ENCODE measurements around the gene SEC22C. TPM values are rescaled to one million over a fixed set of nuclear protein-coding genes. Genes with fewer than 3 reads are reported as not detected.
"Not testable (repeated sequence)": the region's sequence is repeated elsewhere in the genome, so short reads cannot be mapped to it uniquely, and the experiment has no call there.

SEC22C gene
- polyA plus RNA-seq, 3 donors: 15.3 to 28.4 (median 27.4) TPM

GRCh38 chr3:42600111-42600957 lies 18.6 kb upstream of the SEC22C start, which contains the start of gene NKTR:
TSS of gene NKTR (plus strand) at chr3:42600686. CDS start at chr3:42601007, 321 bp downstream.
- under 1% methylated on average over 75 of the region's 76 CpGs for WGBS (ENCODE audit: insufficient coverage)
- H3K36me3 Mint-ChIP-seq: peaks cover 15 to 19% of the 10 kb centered on the region in 2 donors
- DNase-seq: peak; percentile 87 to 90 (median 90)
- intact Hi-C loops (cut with micrococcal nuclease): loop anchor here in 1 of 2 donors (10.0 kb wide), 3 partner anchors 164 to 1024 kb away; partner anchors contain the start of genes ACKR2, ANO10 and HIGD1A
- Histone ChIP-seq H4K20me1 (ENCODE audit: insufficient read depth, low read length) (peaks cover 37% of the 10 kb centered on the region), H3K9ac (ENCODE audit: insufficient read depth, low read length, poor library complexity, severe bottlenecking) (peak within 1 kb of the TSS; percentile 89), H3K4me2 (replicated peaks; ENCODE audit: extremely low read depth, low read length, poor library complexity, severe bottlenecking) (peak within 1 kb of the TSS; percentile 79), H3K9me3 (replicated peaks in 1 of 2; ENCODE audit: control insufficient read depth in 1 of 2, insufficient read depth in 1 of 2, low read length in 2 of 2) (no peaks in the 10 kb centered on the region), H3K4me1 (ENCODE audit: control insufficient read depth in 1 of 2, insufficient read depth in 2 of 2, low read length in 2 of 2) (peaks cover 19 to 27% of the 10 kb centered on the region in 2 donors), H2AFZ (ENCODE audit: insufficient read depth, low read depth, low read length, poor library complexity, severe bottlenecking) (peak within 1 kb of the TSS; percentile 91), H3K4me3 (replicated peaks in 1 of 3; ENCODE audit: low read depth in 2 of 3, low read length in 3 of 3) (peak within 1 kb of the TSS; percentile 70 to 94 (median 91)), H3K79me2 (ENCODE audit: insufficient read depth, low read length) (peaks cover 46% of the 10 kb centered on the region), H3K27ac (ENCODE audit: low read depth in 1 of 2, low read length in 2 of 2) (peak within 1 kb of the TSS; percentile 90 to 91), H3K27me3 (ENCODE audit: control insufficient read depth in 2 of 2, insufficient read depth in 2 of 2, low read length in 2 of 2) (no peaks in the 10 kb centered on the region), H3K36me3 (replicated peaks in 1 of 2; ENCODE audit: control insufficient read depth in 1 of 2, insufficient read depth in 2 of 2, low read length in 2 of 2) (peaks cover 6 to 28% of the 10 kb centered on the region in 2 donors)
- peak; percentile 1 for TF ChIP-seq CTCF (IDR thresholded peaks at IDR 0.05)
- peaks cover 22% of the 10 kb centered on the region for H3K4me1 Mint-ChIP-seq
- peak within 1 kb of the TSS; percentile 88 to 98 for H3K4me3 Mint-ChIP-seq
- H3K27ac Mint-ChIP-seq: peak within 1 kb of the TSS; percentile 96 to 100 (median 99)
- H3K9me3 Mint-ChIP-seq: peaks cover 0 to 1% (median 0%) of the 10 kb centered on the region in 7 donors
- H3K27me3 Mint-ChIP-seq (ENCODE audit: low read depth in 3 of 3): peaks cover 0 to 3% (median 1%) of the 10 kb centered on the region in 3 donors

- Mint-ChIP-seq H3K4me1 (peaks cover 24% of the 10 kb centered on the region), H3K36me3 (peaks cover 17 to 23% of the 10 kb centered on the region in 2 donors)
- H3K4me3 Mint-ChIP-seq; H3K4me3 ChIP-seq (replicated peaks in 1 of 3; ENCODE audit: low read depth in 2 of 3, low read length in 3 of 3); H2AFZ ChIP-seq (ENCODE audit: insufficient read depth, low read depth, low read length, poor library complexity, severe bottlenecking); DNase-seq; intact Hi-C loops (cut with micrococcal nuclease); H3K9ac ChIP-seq (ENCODE audit: insufficient read depth, low read length, poor library complexity, severe bottlenecking); H3K9me3 Mint-ChIP-seq; H3K4me2 ChIP-seq (replicated peaks; ENCODE audit: extremely low read depth, low read length, poor library complexity, severe bottlenecking); H3K9me3 ChIP-seq (replicated peaks in 1 of 2; ENCODE audit: control insufficient read depth in 1 of 2, insufficient read depth in 1 of 2, low read length in 2 of 2); H3K27me3 Mint-ChIP-seq (ENCODE audit: low read depth in 3 of 3); H3K27ac ChIP-seq (ENCODE audit: low read depth in 1 of 2, low read length in 2 of 2); H4K20me1 ChIP-seq (ENCODE audit: insufficient read depth, low read length); H3K27me3 ChIP-seq (ENCODE audit: control insufficient read depth in 2 of 2, insufficient read depth in 2 of 2, low read length in 2 of 2); H3K27ac Mint-ChIP-seq: not testable (repeated sequence)
- Histone ChIP-seq H3K79me2 (ENCODE audit: insufficient read depth, low read length) (peaks cover 37% of the 10 kb centered on the region), H3K36me3 (replicated peaks in 1 of 2; ENCODE audit: control insufficient read depth in 1 of 2, insufficient read depth in 2 of 2, low read length in 2 of 2) (peaks cover 15 to 33% of the 10 kb centered on the region in 2 donors), H3K4me1 (ENCODE audit: control insufficient read depth in 1 of 2, insufficient read depth in 2 of 2, low read length in 2 of 2) (peaks cover 16 to 24% of the 10 kb centered on the region in 2 donors)
- 96% methylated on average over 3 of the region's 7 CpGs for WGBS (ENCODE audit: insufficient coverage)
Measured at GRCh38 chr3:42597098-42597497, 15.3 kb upstream of the SEC22C start.
